ENCODE data around the gene HIP1R. TPM values are rescaled to one million over a fixed set of nuclear protein-coding genes. Genes with fewer than 3 reads are reported as not detected.

Gene HIP1R
- total and polyA plus RNA-seq, 9 donors: 1.4 to 20.2 (median 10.4) TPM

GRCh38 chr12:122853582-122854245 is 18.5 kb downstream of the HIP1R start:
- WGBS, 3 donors: 86 to 92% (median 89%) methylated on average over 17 of the region's 17 CpGs
- intact Hi-C loops (cut with DNase I): no loop called here
- H3K36me3 ChIP-seq: no peaks in the 10 kb centered on the region
- no peak overlapping the region for H3K27ac ChIP-seq
- H3K4me3 ChIP-seq: no peak overlapping the region
- no peaks in the 10 kb centered on the region for H3K4me1 ChIP-seq (ENCODE audit: insufficient read depth)
- no peaks in the 10 kb centered on the region for H3K9me3 ChIP-seq
- no peak for TF ChIP-seq CTCF (IDR thresholded peaks at IDR 0.05)
- no peak for TF ChIP-seq EP300 (IDR thresholded peaks at IDR 0.05)
- TF ChIP-seq POLR2A (IDR thresholded peaks at IDR 0.05): no peak
- H3K27me3 ChIP-seq: no peaks in the 10 kb centered on the region
- no peak for DNase-seq

- intact Hi-C loops (cut with DNase I): no loop called here
- no peaks in the 10 kb centered on the region for H3K27me3 ChIP-seq
- no peaks in the 10 kb centered on the region for H3K4me1 ChIP-seq (ENCODE audit: insufficient read depth)
- no peak overlapping the region for H3K27ac ChIP-seq
- H3K4me3 ChIP-seq: no peak overlapping the region
- no peaks in the 10 kb centered on the region for H3K36me3 ChIP-seq
- WGBS, 3 donors: 90 to 92% (median 92%) methylated on average over 17 of the region's 17 CpGs
- TF ChIP-seq EP300 (IDR thresholded peaks at IDR 0.05) (no peak), POLR2A (IDR thresholded peaks at IDR 0.05) (no peak), CTCF (IDR thresholded peaks at IDR 0.05) (no peak)
- H3K9me3 ChIP-seq: no peaks in the 10 kb centered on the region
- no peak for DNase-seq
These were observed 19.3 kb downstream of the HIP1R start for GRCh38 chr12:122854554-122854953.

- intact Hi-C loops (cut with DNase I): no loop called here
- H3K27ac ChIP-seq: no peak overlapping the region
These were observed 20.0 kb downstream of the HIP1R start for GRCh38 chr12:122855071-122855829.

More at GRCh38 chr12:122855071-122855829, 20.0 kb downstream of the HIP1R start:
- 84 to 86% (median 86%) methylated on average over 21 to 24 of the region's 24 CpGs for WGBS, 3 donors
- no peak for TF ChIP-seq CTCF (IDR thresholded peaks at IDR 0.05)
- TF ChIP-seq POLR2A (IDR thresholded peaks at IDR 0.05): no peak
- TF ChIP-seq EP300 (IDR thresholded peaks at IDR 0.05): no peak
- H3K9me3 ChIP-seq: no peaks in the 10 kb centered on the region
- H3K27me3 ChIP-seq: no peaks in the 10 kb centered on the region
- no peak for DNase-seq
- H3K4me3 ChIP-seq: no peak overlapping the region
- no peaks in the 10 kb centered on the region for H3K36me3 ChIP-seq
- H3K4me1 ChIP-seq (ENCODE audit: insufficient read depth): no peaks in the 10 kb centered on the region

Measured in ovary (tissue), 9 donors.